AML-193 (cell line): Measurements from ENCODE around the gene BRAF.
"Not testable (repeated sequence)": the region's sequence is repeated elsewhere in the genome, so short reads cannot be mapped to it uniquely, and the experiment has no call there.

ENCODE experiments used
- DNase-seq, 2 experiments: peaks; one replicate each; lab custom pipeline; 2025; lab: John Stamatoyannopoulos, UW

BRAF gene

DNA sequence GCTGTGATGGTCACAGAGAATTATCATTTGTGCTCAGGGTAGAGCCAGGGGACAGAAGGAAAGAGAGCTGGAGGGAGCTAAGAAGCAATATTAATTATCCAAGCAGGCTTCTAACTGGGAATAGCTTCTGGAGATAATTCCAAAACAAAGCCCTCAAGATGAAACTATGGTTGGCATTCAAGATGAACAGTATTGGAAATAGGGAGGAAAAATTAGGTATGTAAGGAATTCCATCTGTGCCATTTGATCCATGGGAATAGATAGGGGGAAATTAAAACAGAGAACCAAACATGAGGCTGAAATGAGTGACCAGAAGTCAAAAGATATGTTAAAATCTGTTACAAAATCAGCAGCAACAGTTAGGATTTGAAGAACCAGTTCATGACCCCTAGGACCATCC, 152.9 kb downstream of the BRAF start:
- DNase-seq = no peak

DNA sequence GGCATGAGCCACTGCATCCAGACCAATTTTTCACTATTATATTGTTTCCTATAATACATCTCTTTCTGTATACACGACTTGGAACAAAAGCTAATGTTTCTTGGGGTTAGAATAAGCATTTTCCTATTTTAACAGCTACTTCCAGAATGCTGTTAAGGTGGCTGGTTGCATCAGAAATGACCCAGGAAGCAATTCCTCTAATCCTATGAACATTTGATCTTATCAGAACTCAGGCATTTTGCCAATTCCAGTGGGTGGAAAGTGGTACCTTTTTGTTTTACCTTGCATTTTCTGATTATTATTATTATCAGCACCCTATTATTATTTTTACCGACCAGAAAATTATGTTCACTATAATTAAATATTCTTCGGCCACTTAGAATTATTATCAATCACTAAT, 154.9 kb downstream of the BRAF start:
- no peak for DNase-seq

DNA sequence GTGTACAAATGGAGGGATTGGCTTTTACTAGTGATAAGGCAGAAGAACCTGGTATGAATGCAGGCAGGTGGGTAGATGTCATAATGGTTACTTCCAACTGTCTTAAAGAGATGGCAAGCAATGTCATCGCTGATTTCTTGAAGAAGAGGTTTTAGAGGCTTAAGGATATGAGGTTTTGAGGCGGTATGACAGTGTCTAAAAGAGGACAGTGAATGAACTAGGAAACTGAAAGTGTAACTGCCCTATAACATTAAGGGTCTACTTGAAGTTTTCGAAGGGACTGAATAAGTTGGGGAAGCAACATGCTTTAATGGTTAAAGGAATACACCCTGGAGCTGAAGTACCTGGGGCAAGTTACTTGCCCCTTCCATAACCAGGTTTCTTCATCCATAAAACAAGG, 157.3 kb downstream of the BRAF start:
- no peak for DNase-seq

DNA sequence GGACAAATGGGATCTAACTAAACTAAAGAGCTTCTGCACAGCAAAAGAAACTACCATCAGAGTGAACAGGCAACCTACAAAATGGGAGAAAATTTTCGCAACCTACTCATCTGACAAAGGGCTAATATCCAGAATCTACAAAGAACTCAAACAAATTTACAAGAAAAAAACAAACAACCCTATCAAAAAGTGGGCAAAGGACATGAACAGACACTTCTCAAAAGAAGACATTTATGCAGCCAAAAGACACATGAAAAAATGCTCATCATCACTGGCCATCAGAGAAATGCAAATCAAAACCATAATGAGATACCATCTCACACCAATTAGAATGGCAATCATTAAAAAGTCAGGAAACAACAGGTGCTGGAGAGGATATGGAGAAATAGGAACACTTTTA, 159.3 kb downstream of the BRAF start:
- not testable (repeated sequence) for DNase-seq

DNA sequence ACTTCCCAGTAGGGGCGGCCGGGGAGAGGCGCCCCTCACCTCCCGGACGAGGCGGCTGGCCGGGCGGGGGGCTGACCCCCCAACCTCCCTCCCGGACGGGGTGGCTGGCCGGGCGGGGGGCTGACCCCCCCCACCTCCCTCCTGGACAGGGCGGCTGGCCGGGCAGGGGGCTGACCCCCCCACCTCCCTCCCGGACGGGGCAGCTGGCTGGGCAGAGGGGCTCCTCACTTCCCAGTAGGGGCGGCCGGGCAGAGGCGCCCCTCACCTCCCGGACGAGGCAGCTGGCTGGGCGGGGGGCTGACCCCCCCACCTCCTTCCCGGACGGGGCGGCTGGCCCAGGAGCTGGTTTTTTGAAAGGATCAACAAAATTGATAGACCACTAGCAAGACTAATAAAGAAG, 161.6 kb downstream of the BRAF start:
- not testable (repeated sequence) for DNase-seq

DNA sequence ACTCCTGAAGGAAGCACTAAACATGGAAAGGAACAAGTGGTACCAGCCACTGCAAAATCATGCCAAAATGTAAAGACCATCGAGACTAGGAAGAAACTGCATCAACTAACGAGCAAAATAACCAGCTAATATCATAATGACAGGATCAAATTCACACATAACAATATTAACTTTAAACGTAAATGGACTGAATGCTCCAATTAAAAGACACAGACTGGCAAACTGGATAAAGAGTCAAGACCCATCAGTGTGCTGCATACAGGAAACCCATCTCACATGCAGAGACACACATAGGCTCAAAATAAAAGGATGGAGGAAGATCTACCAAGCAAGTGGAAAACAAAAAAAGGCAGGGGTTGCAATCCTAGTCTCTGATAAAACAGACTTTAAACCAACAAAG, 163.4 kb downstream of the BRAF start:
- not testable (repeated sequence) for DNase-seq

DNA sequence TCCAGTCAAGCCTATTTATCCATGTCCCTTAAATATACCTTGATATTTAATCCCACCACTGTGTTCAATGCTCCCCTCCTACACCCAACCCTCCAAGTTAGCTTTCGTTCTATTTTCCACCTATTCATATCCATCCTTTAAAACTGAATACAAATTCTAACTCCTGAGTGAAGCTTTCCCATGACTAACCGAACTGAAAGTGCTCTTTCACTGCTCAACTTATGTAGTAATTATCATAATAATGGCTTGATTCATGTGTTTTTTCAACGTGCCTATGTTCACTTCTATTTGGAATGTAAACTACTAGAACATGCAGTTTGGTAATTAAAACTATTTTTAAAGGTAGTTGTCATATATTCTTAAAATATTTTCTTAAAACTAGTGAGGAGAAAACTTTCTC, 170.2 kb downstream of the BRAF start:
- no peak for DNase-seq

DNA sequence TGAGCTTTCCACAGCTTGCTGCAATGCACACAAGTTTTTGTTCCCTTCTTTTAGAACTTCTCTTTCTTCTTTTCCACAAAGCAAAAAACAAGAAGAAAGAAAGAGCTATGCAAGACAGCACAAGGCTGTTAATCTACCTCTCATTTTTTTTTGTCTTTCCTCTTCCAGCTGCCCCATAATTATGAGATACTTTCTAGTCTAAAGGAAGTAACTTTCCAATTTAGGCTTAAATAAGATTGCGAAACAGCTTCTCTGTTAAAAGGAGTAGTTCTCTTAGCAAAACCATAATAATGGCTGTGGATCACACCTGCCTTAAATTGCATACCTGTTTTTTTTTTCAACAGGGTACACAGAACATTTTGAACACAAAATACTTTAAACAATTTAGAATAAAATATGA, 172.2 kb downstream of the BRAF start:
- DNase-seq = peak; percentile 58 to 66

DNA sequence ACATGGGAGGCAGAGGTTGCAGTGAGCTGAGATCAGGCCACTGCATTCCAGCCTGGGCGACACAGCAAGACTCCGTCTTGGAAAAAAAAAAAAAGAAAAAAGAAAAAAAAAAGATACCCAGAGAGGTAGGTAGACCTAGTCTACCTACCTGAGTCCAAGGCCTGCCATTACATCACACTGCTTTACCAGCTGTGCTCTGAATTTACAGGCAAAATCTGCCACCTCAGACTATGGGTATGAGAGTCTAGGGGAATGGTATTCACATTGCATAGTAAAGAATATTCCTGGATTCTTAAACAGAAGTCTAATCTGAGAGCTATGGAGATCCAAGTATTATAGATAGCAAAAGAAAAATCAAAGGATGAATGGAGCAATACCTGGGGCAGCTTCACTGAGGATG, 178.0 kb downstream of the BRAF start:
- no peak for DNase-seq

DNA sequence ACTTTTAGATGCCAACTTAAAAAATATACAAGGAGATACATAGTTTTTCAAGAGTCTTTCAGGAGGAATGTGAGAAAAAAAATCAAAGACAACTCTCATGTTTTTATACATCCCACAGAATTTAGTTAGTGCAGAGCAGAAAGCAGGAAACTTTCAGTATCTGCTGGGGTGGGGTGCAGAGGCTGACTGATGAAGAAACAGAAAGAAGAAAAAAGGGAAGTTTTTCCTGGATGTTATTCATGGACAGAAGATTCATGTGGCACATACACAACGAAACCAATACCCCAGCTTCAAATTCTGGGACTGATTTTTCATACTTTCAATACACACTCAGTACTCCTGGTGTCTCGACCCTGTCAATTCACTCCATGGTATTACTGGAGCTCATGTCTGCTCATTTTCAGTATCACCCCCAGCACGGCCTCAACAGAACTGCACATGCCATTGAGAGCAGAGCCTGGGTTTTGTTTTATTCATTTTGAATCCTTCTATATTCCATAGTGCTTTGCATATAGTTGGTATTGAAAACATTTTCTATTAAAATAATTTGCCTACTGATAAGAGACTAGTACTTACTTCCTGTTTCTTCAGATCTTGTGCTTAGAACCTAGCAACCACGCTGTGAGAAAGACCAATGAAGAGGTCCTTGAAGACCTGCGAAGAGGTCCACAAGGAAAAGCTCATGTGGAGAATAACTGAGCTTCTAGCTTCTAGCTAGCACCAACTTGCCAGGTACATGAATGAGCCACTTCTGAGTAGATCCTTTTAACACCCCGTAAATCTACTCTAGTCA, 179.3 kb downstream of the BRAF start:
- no peak for DNase-seq

DNA sequence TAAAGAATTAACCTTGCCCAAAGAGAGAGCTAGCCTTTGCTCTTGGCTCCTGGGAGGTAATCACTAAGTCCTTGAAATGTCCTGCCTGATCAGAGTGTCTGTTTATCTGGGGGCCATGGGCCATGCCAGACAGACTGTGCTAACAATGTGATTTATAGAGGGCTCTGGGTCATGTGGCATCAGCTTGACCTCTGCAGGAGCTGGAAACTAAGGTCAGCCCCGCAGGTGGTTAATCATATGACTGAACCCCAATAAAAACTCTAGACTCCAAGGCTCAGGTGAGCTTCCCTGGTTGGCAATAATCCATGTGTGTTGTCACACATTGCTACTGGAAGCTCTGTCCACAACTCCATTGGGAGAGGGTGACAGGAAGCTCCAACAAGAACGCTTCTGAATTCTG, 180.7 kb downstream of the BRAF start:
- DNase-seq = no peak

DNA sequence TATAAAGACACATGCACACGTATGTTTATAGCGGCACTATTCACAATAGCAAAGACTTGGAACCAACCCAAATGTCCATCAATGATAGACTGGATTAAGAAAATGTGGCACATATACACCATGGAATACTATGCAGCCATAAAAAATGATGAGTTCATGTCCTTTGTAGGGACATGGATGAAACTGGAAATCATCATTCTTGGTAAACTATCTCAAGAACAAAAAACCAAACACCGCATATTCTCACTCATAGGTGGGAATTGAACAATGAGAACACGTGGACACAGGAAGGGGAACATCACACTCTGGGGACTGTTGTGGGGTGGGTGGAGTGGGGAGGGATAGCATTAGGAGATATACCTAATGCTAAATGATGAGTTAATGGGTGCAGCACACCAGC, 181.5 kb downstream of the BRAF start:
- not testable (repeated sequence) for DNase-seq

DNA sequence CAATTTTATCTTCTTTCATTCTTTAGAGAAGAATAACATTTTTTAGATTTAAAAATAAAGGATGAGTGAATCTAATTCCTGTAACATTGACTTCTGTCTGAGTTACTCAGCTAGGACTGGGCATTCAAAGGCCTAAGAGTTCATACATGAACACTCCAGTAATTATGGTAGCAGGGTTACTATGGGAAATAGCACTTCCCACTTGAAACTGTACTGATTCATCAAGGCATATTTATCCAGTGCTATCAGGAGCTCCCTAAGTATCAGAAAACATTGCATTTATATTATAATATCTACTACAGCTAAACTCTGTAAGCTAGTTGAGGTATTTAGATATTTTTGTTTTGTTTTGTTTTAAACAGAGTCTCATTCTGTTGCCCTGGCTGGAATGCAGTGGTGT, 186.4 kb downstream of the BRAF start:
- DNase-seq = no peak

DNA sequence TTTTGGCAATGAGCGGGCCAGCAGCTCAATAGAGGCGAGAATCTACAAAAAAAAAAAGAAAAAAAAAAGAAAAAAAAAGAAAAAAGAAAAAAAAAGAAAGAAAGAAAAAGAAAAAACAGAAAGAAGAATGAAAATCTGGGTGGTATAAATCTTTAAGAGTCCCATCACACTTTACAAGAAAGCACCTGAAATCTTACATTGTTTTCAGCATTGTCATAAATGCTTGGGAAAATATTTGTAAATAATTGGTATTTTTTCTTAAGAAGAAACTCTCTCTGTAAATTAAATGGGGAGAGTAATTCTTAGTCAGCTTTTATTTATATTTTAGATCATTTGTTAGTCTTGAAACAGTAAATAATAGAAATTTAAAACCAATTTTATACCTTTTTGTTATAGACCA, 190.0 kb downstream of the BRAF start:
- no peak for DNase-seq

DNA sequence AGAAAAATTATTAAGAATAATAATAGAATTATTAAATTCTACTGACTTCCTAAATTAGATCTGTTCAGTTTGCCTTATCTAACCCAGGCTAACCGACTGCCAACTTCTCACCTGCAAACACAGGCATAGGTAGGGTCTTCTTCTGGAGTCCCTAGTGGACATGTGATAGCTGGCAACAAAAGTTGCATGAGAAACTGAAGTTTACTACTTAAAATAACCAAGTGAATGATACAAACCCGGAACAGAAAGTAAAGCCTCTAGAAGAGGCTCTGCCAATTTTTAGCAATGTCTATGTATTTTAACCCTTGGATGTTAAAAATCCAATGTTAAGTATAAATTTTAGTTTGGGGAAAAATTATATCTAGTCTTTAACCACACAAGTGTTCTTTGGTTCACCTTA, 190.6 kb downstream of the BRAF start:
- DNase-seq = no peak

DNA sequence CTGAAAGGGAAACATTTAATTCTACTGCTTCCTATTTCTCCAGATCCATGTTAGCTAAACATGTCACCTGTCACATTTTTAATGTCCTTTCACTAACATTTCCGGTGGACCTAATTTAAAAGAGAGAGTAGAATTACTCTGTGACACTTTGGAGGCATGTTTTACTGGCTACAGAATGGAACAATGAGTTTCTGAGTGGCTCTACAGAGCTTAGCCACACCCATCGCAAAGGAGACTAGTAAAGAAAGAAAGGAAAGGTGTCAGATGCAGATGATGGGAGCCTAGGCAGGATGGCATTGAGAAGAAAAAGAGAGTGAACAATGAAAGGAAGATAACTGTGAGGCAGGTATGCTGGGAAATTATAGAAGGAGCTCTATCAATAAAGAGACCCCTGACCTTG, 192.3 kb downstream of the BRAF start:
- DNase-seq = no peak

DNA sequence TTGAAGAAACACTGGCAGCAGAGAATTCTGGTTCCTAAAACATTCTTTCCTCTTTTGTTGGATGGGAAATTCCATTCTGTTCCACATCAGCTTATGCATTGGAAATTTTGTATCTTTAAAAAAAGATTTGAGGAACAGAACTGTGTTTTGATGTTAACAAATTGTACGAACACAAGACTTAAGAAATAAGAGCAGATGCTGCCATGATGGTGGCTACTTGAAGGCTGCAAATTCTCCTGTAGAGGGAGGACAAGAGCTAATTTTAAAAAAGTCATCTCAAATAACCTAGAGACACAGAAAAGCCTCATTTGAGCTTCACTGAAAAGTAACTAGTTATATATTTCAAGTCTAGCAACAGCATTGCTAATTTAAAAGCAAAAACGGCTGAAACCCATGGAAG, 198.4 kb downstream of the BRAF start:
- peak; percentile 39 to 44 for DNase-seq

DNA sequence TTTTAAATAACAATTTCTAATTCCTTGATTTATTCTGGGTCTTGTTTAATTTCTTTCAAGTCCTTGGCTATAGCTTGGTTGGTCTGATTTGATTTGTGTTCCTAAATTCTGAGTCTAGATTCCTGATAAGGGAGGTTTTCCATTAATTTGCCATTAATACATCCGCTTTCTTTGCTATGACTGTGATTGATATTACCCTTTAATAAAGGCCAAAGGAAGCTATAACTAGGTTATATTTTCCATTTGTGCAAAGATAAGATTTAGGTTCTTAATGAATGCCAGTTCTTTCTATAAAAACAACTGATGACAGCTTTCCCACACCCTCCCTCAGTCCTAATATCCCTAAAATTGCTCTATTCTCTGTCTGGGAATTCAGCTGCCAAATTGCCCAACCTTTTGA, 200.0 kb downstream of the BRAF start:
- no peak for DNase-seq

DNA sequence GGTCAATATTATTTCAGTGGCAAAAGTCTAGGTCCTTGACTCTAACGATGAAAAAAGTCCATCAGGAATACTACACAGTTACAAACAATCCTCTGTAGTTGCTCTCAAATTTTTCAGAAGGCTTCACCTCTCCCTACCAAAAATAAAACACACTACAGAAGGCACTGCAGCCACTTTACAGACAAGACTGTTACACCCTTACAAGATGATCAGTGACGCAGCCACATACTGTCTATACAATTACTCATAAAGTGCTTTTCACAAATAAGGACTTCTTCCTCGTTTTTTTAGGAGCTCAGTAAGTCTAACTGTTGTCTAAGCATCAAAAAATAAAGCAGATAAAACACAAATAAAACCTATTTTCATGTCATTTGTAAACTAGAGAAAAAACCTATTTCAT, 201.2 kb downstream of the BRAF start:
- DNase-seq = no peak

DNA sequence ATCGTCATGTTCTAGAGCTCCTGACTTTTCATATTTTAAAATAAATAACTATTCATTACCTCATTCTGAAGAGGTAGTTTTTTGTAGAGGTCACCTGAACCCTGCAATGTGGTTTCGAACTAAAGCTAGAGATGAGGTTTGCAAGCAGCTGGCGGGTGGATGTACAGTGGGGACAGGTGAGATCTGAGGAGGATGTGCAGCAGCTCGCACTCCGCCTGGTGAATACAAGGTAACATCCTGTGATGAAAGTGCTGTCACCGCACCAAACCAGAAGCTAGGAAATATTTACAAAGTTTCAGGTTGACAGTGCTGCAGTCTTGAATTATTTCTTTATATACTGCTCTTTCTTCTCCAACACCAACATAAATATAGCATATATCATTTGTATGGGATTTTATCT, 201.7 kb downstream of the BRAF start:
- DNase-seq = no peak

DNA sequence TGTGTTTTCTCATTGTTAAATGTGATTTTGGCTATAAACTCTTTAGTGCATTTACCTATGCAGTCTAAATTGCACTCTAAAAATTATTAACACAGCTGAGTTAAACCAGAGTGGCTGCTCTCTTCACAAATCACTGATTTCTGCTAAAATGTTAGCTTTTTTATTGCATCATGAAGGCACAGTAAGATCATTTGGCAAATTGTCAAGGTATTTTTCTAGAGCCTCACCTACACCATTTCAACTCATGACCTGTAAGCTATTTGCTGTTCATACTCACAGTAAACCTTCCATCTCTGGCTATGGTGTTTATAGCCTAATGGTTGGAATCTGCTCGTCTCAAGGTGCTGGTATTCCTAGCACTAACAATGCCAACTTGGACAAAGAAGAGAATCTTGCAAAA, 202.5 kb downstream of the BRAF start:
- no peak for DNase-seq

DNA sequence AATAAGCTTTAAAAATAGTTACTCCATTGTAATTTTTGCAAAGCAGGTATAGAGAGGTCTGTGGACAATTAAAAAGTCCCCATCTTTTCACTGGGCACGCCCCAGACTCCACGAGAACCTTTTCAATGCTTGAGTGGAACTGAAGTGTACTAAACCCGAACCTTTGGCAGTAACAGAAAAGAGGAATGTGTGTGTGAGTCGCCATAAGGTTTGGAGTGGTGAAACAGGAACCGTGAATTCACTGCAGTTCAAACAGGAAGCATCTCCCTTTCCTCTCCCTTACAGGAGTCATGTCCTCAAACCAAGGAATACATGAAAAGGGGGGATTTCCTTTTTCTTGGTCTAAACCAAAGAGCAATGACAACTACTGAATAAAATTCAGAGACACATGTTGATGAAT, 205.0 kb downstream of the BRAF start:
- peak; percentile 31 to 56 for DNase-seq

DNA sequence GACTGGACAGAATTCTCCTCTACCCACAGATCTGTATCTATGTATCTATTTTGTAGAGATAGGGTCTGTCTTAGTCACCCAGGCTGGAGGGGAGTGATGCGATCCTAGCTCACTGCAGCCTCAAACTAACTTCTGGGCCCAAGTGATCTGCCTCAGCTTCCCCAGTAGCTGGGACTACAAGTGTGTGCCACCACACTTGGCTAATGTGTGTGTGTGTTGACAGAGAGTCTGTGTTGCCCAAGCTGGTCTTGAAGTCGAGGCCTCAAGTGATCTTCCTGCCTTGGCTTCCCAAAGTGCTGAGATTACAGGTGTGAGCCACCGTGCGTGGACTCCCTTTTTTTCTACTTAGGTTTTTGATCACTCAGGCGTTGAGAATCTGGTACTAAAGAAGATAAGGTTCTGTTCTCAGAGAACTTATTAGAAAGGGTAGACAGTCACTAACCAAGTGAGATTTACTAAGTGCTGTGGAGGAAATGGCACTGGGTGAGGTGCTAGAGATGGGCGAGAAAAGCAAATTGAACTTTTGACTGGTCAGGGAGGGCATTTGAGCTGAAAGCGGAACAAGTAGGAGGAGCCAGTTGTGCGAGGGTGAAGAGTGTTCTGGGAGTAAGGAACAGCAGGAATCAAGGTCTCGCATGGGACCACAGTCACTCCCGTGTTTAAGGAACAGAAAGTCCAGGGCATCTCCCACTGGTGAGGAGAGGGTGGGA, 210.2 kb downstream of the BRAF start:
- DNase-seq = no peak

DNA sequence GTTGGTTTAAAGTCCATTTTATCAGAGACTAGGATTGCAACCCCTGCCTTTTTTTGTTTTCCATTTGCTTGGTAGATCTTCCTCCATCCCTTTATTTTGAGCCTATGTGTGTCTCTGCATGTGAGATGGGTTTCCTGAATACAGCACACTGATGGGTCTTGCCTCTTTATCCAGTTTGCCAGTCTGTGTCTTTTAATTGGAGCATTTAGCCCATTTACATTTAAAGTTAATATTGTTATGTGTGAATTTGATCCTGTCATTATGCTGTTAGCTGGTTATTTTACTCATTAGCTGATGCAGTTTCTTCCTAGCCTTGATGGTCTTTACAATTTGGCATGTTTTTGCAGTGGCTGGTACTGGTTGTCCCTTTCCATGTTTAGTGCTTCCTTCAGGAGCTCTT, 212.3 kb downstream of the BRAF start:
- DNase-seq = not testable (repeated sequence)
